Muscle of leg (tissue), 11 donors: ENCODE data around the gene BRSK2. TPM values are rescaled to one million over a fixed set of nuclear protein-coding genes. Genes with fewer than 3 reads are reported as not detected.

Source experiments
- DNase-seq: peaks from one replicate; pipeline ENCODE4 v3.0.0; 2013
- H3K27ac ChIP-seq: one replicate; pipeline ENCODE4 v1.5.1; 2013; ENCODE audit warnings: mild to moderate bottlenecking, low read length, control low read depth
- H3K27me3 ChIP-seq: one replicate; pipeline ENCODE4 v1.6.1; 2013; ENCODE audit warnings: low read length; ENCODE audit not compliant: control insufficient read depth, insufficient read depth
- H3K36me3 ChIP-seq: one replicate; pipeline ENCODE4 v1.6.1; 2013; ENCODE audit warnings: low read length; ENCODE audit not compliant: control insufficient read depth, insufficient read depth
- H3K4me1 ChIP-seq: one replicate; pipeline ENCODE4 v1.6.1; 2013; ENCODE audit warnings: low read length; ENCODE audit not compliant: control insufficient read depth, insufficient read depth
- H3K4me3 ChIP-seq: one replicate; pipeline ENCODE4 v1.5.1; 2013; ENCODE audit warnings: low read length, control low read depth
- H3K9me3 ChIP-seq: replicated peaks from 2 replicates; pipeline ENCODE4 v1.6.1; 2013; ENCODE audit warnings: low read depth, low read length; ENCODE audit not compliant: control insufficient read depth
- WGBS: methylation state at CpG from one replicate; pipeline ENCODE4 v1.1.5; 2013; ENCODE audit warnings: missing lambda C conversion rate; ENCODE audit not compliant: insufficient coverage; 5-methylcytosine and 5-hydroxymethylcytosine counted together
- polyA plus RNA-seq, 8 donors: library from polyadenylated mRNA; unstranded; fragments of 120-200 nt; gene quantifications; one replicate each; pipeline versions ENCODE4 v1.2.1 to v1.2.3, GENCODE V29; 2013; ENCODE audit warnings: inconsistent platforms in 1 of 8, low replicate concordance in 1 of 8; ENCODE audit not compliant: insufficient read length in 8 of 8, insufficient read depth in 1 of 8
- total RNA-seq: library from RNA; stranded (reverse); fragments of 120-200 nt; gene quantifications from one replicate; pipeline ENCODE4 v1.2.4, GENCODE V29; 2013

Gene BRSK2
- total and polyA plus RNA-seq, 9 donors = 0.44 to 2.3 (median 1.2) TPM

- DNase-seq = no peak
- Histone ChIP-seq H3K4me3 (no peak overlapping the region), H3K36me3 (peaks cover 31% of the 10 kb centered on the region), H3K9me3 (no peaks in the 10 kb centered on the region), H3K27me3 (no peaks in the 10 kb centered on the region), H3K4me1 (peaks cover 14% of the 10 kb centered on the region), H3K27ac (no peak overlapping the region)
- 89% methylated on average over 31 of the region's 36 CpGs for WGBS
Measured at GRCh38 chr11:1480555-1481482, 91.1 kb downstream of the BRSK2 start.

DNA sequence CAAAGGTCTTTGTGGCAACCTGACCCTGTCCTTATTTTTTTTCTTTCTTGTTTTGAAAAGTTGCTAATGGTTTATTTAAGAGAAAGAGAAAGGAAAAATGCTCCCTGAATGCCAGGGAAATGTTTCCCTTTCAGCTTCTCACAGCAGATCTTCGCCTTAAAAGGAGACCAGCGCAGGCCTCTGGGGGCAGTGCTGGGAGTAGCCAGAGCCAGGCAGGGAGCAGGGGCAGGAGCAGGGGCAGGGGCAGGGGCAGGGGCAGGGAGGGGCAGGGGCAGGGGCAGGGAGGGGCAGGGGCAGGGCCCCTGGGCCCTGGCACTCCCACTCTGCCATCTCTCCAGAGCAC lies 91.7 kb downstream of the BRSK2 start:
- H3K27me3 ChIP-seq = no peaks in the 10 kb centered on the region
- H3K4me1 ChIP-seq = peaks cover 20% of the 10 kb centered on the region
- no CpG with 5 or more reads among the region's 2 CpGs for WGBS
- H3K4me3 ChIP-seq = no peak overlapping the region
- DNase-seq = no peak
- no peak overlapping the region for H3K27ac ChIP-seq
- no peaks in the 10 kb centered on the region for H3K9me3 ChIP-seq
- H3K36me3 ChIP-seq = peaks cover 31% of the 10 kb centered on the region

- Histone ChIP-seq H3K4me3 (no peak overlapping the region), H3K36me3 (peaks cover 27% of the 10 kb centered on the region), H3K27me3 (no peaks in the 10 kb centered on the region), H3K9me3 (no peaks in the 10 kb centered on the region), H3K4me1 (peaks cover 25% of the 10 kb centered on the region), H3K27ac (no peak overlapping the region)
- no peak for DNase-seq
- WGBS = 94% methylated on average over 16 of the region's 16 CpGs
Measured at GRCh38 chr11:1481861-1482441, 92.2 kb downstream of the BRSK2 start.

GRCh38 chr11:1482581-1483444 lies 93.1 kb downstream of the BRSK2 start:
- no peaks in the 10 kb centered on the region for H3K27me3 ChIP-seq
- WGBS = 83% methylated on average over 28 of the region's 32 CpGs
- no peak for DNase-seq
- no peaks in the 10 kb centered on the region for H3K9me3 ChIP-seq
- H3K27ac ChIP-seq = no peak overlapping the region
- no peak overlapping the region for H3K4me3 ChIP-seq
- H3K4me1 ChIP-seq = peaks cover 33% of the 10 kb centered on the region
- peaks cover 25% of the 10 kb centered on the region for H3K36me3 ChIP-seq

DNA sequence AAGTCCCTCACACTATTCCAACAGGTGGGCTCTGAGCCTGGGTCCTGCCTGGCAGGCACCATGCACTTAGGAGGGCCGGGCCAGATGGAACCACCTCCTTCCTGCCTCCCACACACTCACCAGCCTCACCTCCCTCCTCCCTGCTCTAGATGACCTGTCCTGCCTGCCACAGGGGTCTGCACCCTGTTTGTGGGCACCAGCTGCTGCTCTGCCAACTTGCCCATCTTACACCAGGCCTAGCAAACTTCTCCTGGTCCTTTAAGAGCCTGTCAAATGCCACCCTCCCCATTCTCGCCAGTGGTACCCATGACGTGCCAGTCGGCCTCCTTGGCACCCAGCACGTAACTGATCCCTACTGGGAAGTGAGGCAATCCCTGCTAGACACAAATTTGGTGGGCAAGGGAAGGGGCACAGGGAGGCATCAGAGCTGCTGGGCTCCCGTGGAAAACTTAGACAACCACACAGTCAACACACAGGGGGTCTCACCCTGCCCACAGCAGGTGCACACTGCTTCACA lies 93.8 kb downstream of the BRSK2 start:
- Histone ChIP-seq H3K4me3 (no peak overlapping the region), H3K27ac (no peak overlapping the region)

DNA sequence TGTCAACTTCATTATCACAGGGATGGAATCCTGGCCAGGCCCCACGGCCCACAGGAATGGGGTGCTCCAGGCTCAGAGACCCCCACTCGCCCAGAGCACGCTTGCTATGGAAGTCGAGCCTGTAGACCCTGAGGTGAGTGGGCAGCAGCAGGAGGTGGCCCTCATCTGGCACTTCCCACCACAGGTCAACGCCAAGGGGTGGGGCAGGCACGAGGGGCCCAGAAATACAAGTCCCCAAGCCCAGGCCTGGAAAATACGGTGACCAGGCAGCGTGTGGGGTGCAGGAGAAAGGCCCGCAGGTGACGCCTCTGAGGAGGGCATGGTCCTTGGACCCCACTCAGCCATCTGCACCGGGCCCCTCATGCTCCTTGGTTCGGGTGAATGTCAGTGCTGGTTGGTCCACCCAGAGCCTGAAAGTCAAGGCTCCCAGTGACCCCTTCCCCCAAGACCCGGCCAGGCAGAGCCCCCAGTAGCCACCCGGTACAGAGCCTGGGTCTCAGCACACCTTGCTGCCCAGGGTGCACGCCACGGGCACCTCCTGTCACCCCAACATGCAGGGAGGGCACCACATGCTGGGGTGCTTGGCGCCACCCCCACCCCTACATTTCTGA lies 94.4 kb downstream of the BRSK2 start:
- H3K9me3 ChIP-seq = no peaks in the 10 kb centered on the region
- peaks cover 38% of the 10 kb centered on the region for H3K4me1 ChIP-seq
- no peaks in the 10 kb centered on the region for H3K27me3 ChIP-seq
- H3K36me3 ChIP-seq = peaks cover 13% of the 10 kb centered on the region
- 77% methylated on average over 9 of the region's 17 CpGs for WGBS
- no peak overlapping the region for H3K4me3 ChIP-seq
- H3K27ac ChIP-seq = no peak overlapping the region
- no peak for DNase-seq

More for the DNA sequence above, 93.8 kb downstream of the BRSK2 start:
- peaks cover 38% of the 10 kb centered on the region for H3K4me1 ChIP-seq
- no peaks in the 10 kb centered on the region for H3K27me3 ChIP-seq
- WGBS = 71% methylated on average over 1 of the region's 6 CpGs
- peaks cover 19% of the 10 kb centered on the region for H3K36me3 ChIP-seq
- no peak for DNase-seq
- no peaks in the 10 kb centered on the region for H3K9me3 ChIP-seq

DNA sequence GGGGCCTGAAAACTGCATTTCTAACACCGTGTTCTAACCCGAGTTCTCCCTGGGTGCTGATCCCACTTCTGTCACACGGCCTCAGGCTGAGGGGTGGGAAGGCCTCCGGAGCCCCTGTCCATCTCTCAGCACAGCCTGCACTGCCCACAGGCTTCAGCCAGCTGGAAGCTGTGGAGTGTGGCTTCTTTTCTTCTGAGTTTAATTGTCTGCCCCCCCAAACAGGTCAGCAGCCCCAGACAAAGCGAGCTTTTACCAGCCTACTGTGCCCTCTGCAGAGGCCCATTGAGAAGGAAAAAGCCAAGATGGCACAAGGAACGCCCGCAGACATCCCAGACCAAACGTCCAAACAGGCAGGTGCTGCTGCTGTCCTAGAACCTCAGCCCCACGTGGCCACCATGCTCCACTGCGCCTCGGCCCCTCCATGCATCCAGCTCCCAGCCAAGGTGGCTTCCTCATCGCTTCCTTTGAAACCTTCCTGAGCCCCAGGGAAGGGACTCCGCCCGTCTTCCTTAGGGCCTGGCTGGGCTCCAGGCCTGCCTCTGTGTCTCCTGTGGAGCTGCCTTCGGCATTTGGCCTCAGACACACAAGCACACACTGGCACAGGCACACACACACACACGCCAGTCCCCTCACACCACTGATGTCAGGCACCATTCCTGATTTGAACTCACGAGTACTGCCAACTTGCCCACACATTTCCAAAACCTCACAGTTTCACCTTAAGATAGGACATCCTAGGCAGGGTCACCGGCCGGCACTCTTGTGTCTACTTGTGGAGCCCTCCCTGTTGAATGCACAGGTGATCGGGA lies 95.2 kb downstream of the BRSK2 start:
- Histone ChIP-seq H3K4me3 (no peak overlapping the region), H3K27me3 (no peaks in the 10 kb centered on the region), H3K36me3 (peaks cover 6% of the 10 kb centered on the region), H3K27ac (no peak overlapping the region), H3K4me1 (peaks cover 38% of the 10 kb centered on the region), H3K9me3 (no peaks in the 10 kb centered on the region)
- WGBS = 71% methylated on average over 17 of the region's 20 CpGs
- no peak for DNase-seq

DNA sequence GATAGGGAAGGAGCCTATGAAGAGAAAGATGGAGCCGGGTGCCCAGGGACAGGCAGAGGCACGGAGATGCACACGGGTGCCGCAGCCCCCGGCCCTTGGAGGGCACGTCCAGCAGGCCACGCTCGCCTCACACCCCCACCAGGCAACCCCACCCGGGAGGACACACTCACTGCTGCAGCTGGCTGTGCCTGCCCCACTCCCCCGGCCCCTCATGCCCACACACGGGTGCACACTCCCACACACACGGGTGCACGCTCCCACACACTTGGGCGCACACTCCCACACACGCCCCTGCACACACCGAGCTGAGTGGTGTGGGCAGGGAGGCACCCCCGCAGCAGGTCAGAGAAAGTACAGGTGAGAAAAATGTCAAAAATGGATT lies 95.8 kb downstream of the BRSK2 start:
- Histone ChIP-seq H3K36me3 (peaks cover under 1% of the 10 kb centered on the region), H3K4me1 (peaks cover 38% of the 10 kb centered on the region), H3K4me3 (no peak overlapping the region), H3K9me3 (no peaks in the 10 kb centered on the region), H3K27me3 (no peaks in the 10 kb centered on the region), H3K27ac (no peak overlapping the region)
- 71% methylated on average over 5 of the region's 17 CpGs for WGBS
- no peak for DNase-seq
